ENCODE data around the gene SULF2. TPM values are rescaled to one million over a fixed set of nuclear protein-coding genes. Genes with fewer than 3 reads are reported as not detected.

Gene SULF2
- total and polyA plus RNA-seq, 2 donors = 34.7 to 40.3 TPM

DNA sequence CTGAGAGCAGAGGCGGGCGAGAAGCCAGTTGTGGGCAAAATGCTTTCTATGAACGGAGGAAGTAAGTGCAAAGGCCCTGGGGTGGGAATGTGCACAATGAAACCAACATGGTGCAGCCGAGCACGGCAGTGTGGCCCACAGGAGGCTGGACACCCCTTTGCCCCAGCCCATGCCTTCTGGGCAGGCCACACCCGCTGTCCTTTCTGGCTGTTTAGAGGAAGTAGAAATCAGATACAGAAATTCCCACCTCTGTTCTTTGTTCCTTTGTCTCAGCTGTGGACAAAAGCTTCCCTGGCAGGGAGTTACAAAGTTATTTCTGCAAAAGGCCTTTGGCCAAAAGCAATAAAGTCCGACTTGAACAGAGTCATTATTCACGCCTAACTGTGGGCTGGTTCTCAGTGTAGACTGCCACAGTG is 11.9 kb downstream of the SULF2 start:
- Histone ChIP-seq H3K4me3 (ENCODE audit: low read depth, low read length) (no peak overlapping the region), H3K27ac (ENCODE audit: low read depth) (no peak overlapping the region), H3K4me1 (ENCODE audit: insufficient read depth) (no peaks in the 10 kb centered on the region)

DNA sequence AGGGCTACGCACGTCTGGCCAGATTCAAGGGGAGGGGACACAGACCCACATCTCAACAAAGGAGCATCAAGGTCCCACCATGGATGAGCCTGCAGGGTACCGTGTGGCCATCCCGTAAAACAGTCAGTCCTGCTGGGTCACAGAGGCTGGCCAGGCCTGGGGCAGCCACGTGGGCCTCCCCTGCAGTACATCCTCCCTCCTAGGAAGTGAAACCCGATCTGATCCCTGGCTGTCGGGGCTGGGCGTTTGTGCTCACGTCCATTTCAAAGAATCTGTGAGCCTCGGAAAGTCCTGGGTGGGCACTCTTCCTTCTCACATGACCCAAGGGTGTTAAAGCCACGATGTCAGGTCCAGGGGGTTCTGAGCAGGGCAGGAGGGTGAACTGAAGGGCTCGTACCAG is 14.3 kb downstream of the SULF2 start:
- no peak overlapping the region for H3K27ac ChIP-seq (ENCODE audit: low read depth)
- H3K36me3 ChIP-seq (ENCODE audit: insufficient read depth) = no peaks in the 10 kb centered on the region
- no peak for DNase-seq (ENCODE audit: extremely low spot score)
- 73% methylated on average over 12 of the region's 12 CpGs for WGBS
- no peaks in the 10 kb centered on the region for H3K4me1 ChIP-seq (ENCODE audit: insufficient read depth)
- H3K4me3 ChIP-seq (ENCODE audit: low read depth, low read length) = no peak overlapping the region

More for the DNA sequence above, 11.9 kb downstream of the SULF2 start:
- no peak for DNase-seq (ENCODE audit: extremely low spot score)
- WGBS = 68% methylated on average over 8 of the region's 8 CpGs
- H3K36me3 ChIP-seq (ENCODE audit: insufficient read depth) = no peaks in the 10 kb centered on the region

DNA sequence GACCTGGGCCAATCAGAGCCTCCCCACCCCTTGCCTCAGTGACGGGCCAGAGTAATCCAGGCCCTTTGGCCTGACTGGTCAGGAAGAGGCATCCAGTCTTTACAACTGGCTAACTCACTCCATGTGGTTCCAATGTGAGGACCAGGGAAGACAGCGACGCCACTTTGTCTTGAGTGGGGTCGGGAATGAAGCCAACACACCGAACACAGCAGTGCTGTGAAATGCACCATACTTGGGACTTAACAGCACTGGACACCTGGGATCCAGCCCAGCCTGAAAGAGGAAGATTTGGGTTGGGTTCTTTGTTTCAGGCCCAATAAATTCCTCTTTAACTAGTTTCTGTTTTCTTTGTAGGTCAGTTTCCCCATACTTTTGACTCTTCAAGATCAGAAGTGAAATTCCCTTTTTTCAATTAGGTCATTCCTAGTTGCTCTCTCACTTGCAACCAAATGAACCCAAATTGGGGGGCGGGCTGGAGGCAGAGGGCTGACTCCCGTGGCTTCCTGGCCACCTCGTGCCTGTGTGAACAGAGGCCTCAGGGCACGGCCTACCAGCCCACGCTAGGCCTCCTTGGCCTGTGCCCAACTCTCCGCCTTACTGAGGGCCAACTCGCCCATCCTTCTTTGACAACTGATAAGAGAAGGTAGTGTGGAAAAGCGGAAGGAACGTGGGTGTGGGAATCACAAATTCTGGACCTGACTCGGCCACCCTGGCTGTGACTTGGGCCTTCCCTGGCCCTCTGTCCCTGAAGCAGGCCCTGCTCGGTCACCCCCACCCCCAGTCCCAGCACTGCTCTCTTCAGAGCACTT is 17.1 kb downstream of the SULF2 start:
- WGBS = 64% methylated on average over 16 of the region's 16 CpGs
- Histone ChIP-seq H3K4me1 (ENCODE audit: insufficient read depth) (no peaks in the 10 kb centered on the region), H3K4me3 (ENCODE audit: low read depth, low read length) (no peak overlapping the region), H3K27ac (ENCODE audit: low read depth) (no peak overlapping the region), H3K36me3 (ENCODE audit: insufficient read depth) (no peaks in the 10 kb centered on the region)
- no peak for DNase-seq (ENCODE audit: extremely low spot score)

DNA sequence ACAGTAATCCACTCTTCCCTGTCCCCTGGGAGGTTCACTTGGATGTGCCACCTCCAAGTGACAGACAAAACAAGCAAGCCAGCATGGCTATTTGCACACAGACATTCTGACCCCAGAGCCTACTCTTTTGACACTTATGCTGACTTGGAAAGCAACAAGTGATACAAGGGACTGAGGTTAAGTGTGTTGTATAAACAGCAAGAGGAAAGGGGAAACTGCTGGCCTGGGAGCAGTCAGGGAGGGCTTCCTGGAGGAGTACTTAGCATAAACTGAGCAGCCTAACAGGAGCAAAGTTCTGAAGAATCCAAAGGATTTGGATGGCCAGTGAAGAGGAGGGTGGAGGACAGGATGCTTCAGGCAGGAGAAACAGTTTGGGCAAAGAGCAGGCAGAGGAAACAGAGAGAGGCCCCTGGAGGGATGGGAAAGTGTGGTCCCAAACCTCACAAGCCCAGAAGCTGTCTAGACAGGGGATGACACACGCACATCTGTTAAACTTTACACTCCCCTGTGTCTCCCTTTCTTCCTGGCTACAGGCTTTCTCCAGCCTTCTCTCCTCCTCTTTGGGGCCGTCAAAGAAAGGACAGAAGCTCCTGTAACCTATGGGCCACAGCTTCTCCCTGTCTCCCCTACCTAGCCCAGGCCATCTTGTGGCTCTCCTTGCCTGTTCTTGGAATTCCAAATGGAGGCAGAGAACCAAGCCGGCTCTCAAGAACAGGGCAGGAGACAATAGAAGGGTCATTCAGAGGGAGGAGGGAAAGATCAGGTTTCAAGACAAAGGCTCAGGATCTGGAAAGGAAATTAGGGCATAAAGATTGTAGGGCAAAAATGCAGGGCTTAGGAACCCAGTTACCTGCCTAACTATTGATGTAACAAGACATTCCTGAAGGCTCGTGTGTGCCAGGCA is 19.3 kb downstream of the SULF2 start:
- 53% methylated on average over 4 of the region's 4 CpGs for WGBS
- no peak overlapping the region for H3K4me3 ChIP-seq (ENCODE audit: low read depth, low read length)
- DNase-seq (ENCODE audit: extremely low spot score) = no peak
- H3K4me1 ChIP-seq (ENCODE audit: insufficient read depth) = no peaks in the 10 kb centered on the region
- no peaks in the 10 kb centered on the region for H3K36me3 ChIP-seq (ENCODE audit: insufficient read depth)
- no peak overlapping the region for H3K27ac ChIP-seq (ENCODE audit: low read depth)

DNA sequence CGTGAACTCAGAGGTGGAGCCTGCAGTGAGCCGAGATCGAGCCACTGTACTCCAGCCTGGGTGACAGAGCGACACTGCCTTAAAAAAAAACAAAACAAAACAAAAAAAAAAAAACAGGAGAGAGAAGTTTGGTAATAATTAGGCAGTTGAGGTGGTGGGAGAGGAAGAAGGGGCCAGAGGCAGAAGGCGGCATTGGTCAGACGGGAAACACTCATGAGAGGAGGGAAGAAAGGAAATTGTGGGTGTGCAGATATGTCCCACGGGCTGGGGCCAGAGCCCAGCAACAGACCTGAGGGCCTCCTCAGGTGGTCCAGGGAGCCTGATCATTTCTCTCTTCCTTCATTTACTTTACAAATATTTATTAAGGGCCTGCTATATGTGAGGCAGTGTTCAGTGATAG is 20.0 kb downstream of the SULF2 start:
- Histone ChIP-seq H3K27ac (ENCODE audit: low read depth) (no peak overlapping the region), H3K36me3 (ENCODE audit: insufficient read depth) (no peaks in the 10 kb centered on the region), H3K4me3 (ENCODE audit: low read depth, low read length) (no peak overlapping the region), H3K4me1 (ENCODE audit: insufficient read depth) (no peaks in the 10 kb centered on the region)
- WGBS = 87% methylated on average over 7 of the region's 7 CpGs
- DNase-seq (ENCODE audit: extremely low spot score) = no peak

DNA sequence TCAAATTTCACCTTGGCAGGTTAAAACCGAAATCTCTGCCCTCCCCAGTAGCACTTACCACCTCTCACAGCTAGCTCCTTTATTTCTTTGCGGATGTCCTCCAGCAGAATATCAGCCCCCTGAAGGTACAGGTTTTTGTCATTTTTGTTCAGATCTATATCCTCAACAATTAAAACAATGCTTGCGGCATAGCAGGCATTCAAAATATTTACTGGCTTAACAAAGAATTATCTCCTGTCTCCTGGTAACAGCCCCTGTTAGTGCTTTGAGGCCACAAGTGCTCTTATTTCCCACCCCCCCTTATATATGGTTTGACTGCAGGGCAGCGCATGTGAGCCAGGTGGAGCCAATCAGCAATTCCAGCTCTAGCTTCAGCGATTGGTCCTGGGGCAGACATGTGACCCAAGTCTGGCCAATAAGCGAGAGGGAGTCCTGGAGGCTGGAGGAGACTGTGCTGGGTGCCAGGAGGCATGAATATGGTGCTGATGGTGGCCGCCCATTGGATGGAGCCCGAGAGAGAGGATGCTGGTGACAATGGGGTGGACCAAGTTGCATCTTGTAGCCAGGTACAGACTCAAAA is 21.0 kb downstream of the SULF2 start:
- Histone ChIP-seq H3K4me1 (ENCODE audit: insufficient read depth) (no peaks in the 10 kb centered on the region), H3K36me3 (ENCODE audit: insufficient read depth) (no peaks in the 10 kb centered on the region), H3K27ac (ENCODE audit: low read depth) (no peak overlapping the region), H3K4me3 (ENCODE audit: low read depth, low read length) (no peak overlapping the region)
- no peak for DNase-seq (ENCODE audit: extremely low spot score)
- 93% methylated on average over 8 of the region's 8 CpGs for WGBS

DNA sequence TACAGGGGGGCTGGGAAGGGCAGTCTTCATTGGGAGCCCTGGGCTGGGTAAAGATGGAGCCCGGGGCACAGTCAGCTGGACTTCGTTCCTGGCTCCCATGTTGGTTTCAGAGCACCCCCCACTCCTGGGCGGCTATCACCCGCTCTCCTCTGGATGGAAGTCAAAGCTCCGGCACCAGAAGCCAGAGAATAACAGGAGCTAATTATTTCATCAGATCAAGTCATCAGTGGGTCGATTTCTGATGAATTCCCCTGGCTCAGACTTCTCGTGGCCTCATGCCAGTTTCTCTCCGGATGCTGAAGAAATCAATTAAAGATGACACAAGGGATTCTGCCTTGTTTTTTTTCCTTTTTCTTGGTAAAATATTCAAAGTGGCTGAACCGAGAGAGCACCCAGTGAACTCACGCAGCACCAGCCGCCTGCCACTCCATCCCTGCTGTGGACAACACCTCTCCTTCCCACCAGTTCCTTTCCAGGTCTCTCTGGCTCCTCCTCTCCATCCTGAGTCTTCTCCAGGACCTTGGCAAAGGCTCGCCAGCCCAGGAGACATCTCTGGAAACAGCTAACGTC is 22.5 kb downstream of the SULF2 start:
- DNase-seq (ENCODE audit: extremely low spot score) = no peak
- no peak overlapping the region for H3K4me3 ChIP-seq (ENCODE audit: low read depth, low read length)
- WGBS = 62% methylated on average over 13 of the region's 13 CpGs
- no peaks in the 10 kb centered on the region for H3K36me3 ChIP-seq (ENCODE audit: insufficient read depth)
- no peaks in the 10 kb centered on the region for H3K4me1 ChIP-seq (ENCODE audit: insufficient read depth)
- H3K27ac ChIP-seq (ENCODE audit: low read depth) = no peak overlapping the region

DNA sequence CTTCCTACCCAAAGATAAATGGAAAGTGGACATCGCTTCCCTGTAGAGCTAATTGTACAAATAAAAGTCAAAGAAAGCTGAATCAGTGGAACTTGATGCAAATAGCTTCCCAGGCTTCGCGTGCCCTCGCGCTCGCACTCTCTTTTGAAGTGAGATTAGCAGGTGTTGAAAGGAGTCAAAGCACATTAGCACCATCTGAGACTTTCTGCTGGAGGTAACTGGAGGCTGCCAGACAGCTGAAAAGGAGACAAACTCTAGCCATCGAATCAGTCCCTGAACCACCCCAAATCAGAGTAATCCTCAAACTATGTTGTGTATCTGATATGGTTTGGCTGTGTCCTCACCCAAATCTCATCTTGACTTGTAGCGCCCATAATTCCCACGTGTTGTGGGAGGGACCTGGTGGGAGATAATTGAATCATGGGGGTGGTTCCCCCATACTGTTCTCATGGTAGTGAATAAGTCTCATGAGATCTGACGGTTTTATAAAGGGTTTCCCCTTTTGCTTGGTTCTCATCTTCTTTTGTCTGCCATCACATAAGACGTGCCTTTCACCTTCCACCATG is 23.7 kb downstream of the SULF2 start:
- WGBS = 71% methylated on average over 11 of the region's 11 CpGs
- Histone ChIP-seq H3K36me3 (ENCODE audit: insufficient read depth) (no peaks in the 10 kb centered on the region), H3K27ac (ENCODE audit: low read depth) (no peak overlapping the region), H3K4me3 (ENCODE audit: low read depth, low read length) (no peak overlapping the region), H3K4me1 (ENCODE audit: insufficient read depth) (no peaks in the 10 kb centered on the region)
- DNase-seq (ENCODE audit: extremely low spot score) = no peak

DNA sequence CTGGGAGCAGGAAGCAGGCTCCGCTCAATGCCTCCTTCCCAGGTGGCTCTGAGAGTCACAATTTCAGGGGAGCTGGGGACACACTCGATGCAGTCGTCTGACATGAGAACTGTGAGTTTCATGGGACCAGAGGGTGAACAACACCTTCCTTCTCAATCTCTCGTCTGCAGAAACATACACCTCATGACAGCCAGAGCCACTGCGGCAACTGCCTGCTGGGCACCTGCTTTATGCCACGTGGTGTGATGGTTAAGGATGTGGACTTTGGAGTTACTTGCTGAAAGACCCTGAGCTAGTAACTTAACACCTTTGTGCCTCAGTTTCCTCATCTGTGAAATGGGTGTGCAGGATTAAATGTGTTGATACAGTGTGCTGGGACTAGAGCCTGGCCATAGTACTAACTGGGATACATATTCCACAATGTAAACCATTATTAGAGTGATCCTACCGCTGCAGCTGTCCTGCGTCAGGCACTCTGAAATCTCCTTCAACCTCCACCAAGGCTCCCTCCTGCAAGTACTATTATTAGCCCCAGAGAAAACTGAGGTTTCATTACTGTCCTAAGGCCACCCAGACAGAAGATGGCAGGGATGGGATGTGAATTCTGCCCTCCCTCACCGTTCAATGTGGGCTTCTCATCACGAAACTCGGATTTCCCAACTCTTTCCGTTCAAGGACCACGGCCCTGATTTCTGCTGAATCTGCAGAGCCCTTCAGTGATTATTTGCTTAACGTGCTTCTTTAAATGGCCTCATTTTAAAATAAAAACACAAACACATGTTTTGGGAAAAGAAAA is 24.4 kb downstream of the SULF2 start:
- Histone ChIP-seq H3K36me3 (ENCODE audit: insufficient read depth) (no peaks in the 10 kb centered on the region), H3K27ac (ENCODE audit: low read depth) (no peak overlapping the region), H3K4me1 (ENCODE audit: insufficient read depth) (no peaks in the 10 kb centered on the region), H3K4me3 (ENCODE audit: low read depth, low read length) (no peak overlapping the region)
- WGBS = 81% methylated on average over 14 of the region's 14 CpGs
- no peak for DNase-seq (ENCODE audit: extremely low spot score)

DNA sequence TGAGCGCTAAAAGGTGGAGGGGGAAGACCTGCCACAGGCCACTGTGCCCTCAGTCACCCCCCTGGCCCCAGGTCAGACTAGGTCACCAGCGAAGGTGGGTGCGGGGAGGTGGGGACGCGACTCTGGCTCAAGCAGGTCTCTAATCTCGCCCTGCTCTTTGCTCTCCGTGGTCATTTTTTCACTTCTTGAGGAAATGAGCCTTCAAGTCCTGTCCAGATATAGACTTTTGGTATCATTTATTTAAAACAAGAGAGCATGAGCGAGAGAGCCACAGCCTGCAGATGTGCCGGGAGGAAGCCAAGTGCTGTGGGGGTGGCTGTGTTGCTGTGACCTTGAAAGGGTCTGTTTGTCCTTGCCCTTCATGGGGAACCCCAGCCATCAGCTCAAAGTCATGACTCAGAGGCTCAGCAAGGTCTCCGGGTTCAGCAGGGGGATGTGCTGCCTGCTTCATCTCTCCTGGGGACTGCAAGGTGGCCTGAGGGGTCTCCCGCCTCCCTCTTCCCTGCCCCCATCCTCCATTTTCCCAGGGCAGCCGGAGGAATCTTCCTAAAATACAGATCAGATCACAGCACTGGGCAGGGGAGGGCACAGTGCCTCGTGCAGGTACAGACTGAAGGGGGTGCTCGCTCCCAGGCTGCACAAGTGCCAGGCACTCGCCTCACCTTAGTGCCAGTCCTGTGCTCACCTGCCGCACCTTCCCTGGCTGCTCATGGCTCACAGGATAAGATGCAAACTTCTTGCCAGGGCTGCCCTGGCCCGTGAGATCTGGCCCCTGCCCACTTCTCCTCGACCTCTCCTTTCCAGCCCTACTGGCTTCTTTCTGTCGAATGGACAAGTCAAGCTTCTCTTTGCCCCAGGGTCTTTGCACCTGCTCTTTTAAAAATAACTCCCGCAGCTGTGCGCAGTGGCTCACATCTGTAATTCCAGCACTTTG is 26.5 kb downstream of the SULF2 start:
- H3K4me3 ChIP-seq (ENCODE audit: low read depth, low read length) = no peak overlapping the region
- DNase-seq (ENCODE audit: extremely low spot score) = no peak
- H3K4me1 ChIP-seq (ENCODE audit: insufficient read depth) = no peaks in the 10 kb centered on the region
- no peak overlapping the region for H3K27ac ChIP-seq (ENCODE audit: low read depth)
- H3K36me3 ChIP-seq (ENCODE audit: insufficient read depth) = no peaks in the 10 kb centered on the region
- WGBS = 82% methylated on average over 21 of the region's 21 CpGs

DNA sequence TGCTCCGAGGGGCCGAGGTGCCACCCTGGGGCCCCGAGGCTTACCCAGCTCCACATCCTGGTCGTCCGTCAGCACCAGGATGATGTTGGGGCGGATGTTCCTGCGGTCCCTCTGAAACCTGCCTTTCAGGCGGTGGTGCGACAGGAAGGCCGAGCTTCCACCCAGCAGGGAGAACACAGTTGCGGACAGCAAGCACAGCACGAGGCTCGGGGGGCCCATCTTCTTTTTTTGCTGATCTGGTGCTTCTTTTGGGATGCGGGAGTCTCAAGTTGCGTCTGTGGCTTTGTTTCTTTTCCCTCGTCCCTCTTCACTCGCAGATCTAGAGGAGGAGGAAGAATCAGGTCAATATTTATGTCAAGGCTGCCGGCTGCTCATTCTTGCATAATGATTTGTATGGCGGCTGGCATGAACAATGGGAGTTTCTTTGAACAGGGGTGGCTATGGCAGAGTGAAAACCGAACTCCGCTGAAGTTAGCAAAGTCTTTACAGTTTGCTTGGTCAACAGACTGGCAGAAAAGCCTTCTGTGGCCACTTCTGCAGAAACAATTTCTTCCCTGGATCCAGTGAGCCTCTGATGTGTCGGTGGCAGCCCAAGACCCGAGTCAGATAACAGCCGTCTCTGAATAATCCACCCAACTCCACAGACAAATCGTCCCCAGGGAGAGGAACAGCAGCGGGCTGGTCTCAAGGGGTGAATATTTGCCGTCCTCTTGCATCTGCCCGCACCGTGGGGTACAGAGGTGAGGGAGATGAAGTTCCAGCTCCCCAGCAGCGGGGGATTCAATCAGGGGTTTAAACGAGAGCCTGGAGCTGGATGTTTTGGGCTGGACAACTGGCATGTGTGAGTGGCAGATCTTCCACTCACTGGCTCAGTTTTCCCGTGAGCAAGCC is 27.9 kb downstream of the SULF2 start:
- Histone ChIP-seq H3K36me3 (ENCODE audit: insufficient read depth) (no peaks in the 10 kb centered on the region), H3K4me1 (ENCODE audit: insufficient read depth) (no peaks in the 10 kb centered on the region), H3K4me3 (ENCODE audit: low read depth, low read length) (no peak overlapping the region), H3K27ac (ENCODE audit: low read depth) (no peak overlapping the region)
- DNase-seq (ENCODE audit: extremely low spot score) = no peak
- 84% methylated on average over 32 of the region's 32 CpGs for WGBS

Measured in urinary bladder (tissue), 4 donors.